ENCODE results near the gene PREP.
A peak's percentile ranks its signal among the peaks of the same experiment; 100 is the strongest.
"Not testable (repeated sequence)": the region's sequence is repeated elsewhere in the genome, so short reads cannot be mapped to it uniquely, and the experiment has no call there.

Gene PREP

DNA sequence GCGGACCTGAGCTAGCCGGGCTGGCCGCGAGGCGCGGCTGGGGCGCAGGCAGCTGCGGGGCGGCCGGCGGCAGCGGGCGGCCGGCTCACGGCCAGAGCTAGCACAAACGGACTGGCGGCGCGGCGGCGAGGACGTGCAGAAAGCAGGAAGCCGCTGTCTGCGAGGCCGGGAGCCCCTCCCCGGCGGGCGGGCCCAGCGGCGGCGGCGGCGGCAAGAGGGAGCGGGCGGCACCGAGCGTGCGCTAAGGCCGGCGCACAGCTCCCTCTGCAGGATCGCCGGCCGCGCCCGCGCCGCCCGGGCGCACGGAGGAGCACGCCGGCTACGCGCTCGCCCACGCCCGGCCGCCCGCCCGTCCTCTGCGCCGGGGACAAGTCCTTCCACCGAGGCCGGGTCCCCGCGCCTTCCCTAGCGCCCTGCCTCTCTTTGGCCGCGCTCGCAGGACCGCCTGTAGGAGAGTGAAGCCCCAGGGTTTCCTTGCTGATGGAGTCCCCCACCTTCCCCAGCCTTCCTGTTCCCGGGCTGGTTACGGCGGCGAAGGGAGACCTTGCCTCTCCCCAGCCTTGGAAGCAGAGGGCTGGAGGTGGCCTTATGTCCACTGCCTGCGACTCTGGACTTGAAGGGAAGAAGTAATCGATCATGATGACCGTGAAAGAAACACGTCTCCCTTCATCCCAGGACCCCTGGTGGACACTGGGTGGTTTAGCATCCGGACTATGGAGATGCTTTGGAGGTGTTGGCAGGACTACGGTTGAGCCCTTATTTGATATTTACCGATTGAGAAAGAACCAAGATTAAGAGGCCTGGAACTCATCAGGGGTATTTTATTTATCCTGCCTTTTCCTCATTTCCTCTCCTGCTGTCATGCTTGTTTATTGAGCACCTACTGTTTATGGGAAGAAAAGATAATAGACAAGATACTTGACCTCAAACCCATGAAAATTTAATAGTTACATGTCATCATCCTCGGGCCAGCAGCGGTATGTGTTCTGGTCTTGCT, at the start of gene PREP:
Gene PREP (minus strand): TSS at position 144 of the 997 bp plus-strand sequence. CDS start 191 bp downstream, outside the sequence.
- peak; percentile 56 to 84 (median 66) for DNase-seq

GRCh38 chr6:105452376-105452775, 49.5 kb upstream of the PREP start:
- DNase-seq = no peak

GRCh38 chr6:105449756-105450390, 47.0 kb upstream of the PREP start:
- DNase-seq = no peak

DNA sequence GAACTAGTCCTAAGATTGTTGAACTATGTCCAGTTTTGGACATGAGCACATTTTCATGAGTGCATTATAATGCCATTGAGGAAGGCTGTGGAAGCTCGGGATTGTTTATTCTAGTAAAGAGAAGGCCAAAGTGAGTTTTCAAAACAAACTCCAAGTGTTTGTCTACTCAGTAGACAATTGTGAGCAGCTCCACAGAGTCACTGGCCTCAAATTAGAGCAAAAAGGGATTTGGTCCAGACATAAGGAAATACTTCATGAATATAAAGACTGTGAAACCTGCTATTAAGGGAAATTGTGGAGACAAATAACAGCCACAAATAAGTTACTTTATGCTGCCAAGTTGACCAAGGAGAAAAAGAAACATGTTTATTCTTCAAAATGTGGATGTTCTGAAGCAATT, 42.6 kb upstream of the PREP start:
- no peak for DNase-seq

DNA sequence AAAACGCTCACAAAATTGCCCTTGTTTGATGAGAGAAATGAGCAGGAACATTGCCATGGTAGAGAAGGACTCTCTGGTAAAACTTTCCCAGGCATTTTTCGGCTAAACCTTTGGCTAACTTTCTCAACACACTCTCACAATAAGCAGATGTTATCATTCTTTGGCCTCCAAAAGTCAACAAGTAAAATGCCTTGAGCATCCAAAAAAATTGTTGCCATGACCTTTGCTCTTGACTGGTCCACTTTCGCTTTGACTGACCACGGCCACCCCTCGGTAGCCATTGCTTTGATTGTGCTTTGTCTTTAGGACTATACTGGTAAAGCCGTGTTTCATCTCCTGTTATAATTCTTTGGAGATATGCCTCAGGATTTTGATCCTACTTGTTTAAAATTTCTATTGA, 41.1 kb upstream of the PREP start:
- no peak for DNase-seq

DNA sequence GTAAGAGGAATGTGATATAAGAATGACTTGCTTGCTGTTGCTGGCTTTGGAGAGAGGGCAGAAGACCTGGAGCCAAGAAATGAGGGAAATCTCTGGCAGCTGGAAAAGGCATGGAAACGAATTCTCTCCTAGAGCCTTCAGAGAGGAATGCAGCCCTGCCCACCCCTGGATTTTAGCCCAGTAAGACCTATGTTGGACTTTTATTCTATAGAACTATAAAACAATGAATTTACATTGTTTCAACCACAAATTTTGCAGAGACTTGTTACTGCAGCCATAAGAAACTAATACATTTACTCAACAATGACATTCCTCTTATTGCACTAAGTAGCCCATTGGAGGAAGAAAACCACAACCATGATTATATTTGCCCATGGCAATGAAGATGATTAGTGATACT, 39.5 kb upstream of the PREP start:
- DNase-seq = no peak

DNA sequence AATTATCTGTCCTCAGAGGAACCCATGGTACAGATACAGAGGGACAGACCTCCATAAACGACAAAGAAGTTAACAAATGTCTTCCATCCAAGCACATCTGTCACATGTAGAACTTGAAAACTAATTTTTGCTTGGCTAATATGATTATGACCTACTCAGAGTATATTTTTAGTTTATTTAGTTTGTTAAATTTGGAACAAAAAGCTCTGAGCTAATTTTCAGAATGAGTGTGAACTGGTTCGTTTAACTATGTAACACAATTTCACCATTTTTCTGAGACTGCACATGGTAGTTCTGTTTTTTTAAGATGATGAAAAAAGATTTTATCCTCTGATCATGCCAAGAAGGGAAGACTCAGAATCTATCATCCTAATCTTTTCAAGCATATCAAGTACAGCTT, 34.4 kb upstream of the PREP start:
- DNase-seq = no peak

- DNase-seq = no peak
Observed at GRCh38 chr6:105433723-105434122, 30.8 kb upstream of the PREP start.

DNA sequence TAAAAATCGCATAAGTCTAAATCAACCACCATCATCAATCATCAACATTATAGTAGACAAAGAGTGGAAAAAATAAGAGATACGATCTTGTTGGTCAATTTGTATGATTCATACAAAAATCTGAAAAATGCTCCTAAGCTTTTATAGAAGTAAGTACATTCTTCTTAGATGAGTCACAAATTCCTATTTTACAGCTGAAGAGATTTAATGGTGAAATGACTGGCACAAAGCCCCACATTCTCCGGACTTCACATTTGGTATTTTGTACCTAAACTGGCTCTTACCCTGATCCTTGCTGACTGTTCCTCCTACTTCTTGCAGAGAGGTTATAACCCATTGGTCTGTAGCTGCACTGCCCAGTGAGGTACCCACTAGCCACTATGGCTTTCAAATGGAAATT, 29.9 kb upstream of the PREP start:
- no peak for DNase-seq

GRCh38 chr6:105431226-105431625, 28.3 kb upstream of the PREP start:
- peak in 2 of 6 experiments; percentile 12 to 34 for DNase-seq

- DNase-seq = no peak
Observed at GRCh38 chr6:105430685-105431084, 27.8 kb upstream of the PREP start.

- DNase-seq = no peak
Observed at GRCh38 chr6:105429676-105430075, 26.8 kb upstream of the PREP start.

DNA sequence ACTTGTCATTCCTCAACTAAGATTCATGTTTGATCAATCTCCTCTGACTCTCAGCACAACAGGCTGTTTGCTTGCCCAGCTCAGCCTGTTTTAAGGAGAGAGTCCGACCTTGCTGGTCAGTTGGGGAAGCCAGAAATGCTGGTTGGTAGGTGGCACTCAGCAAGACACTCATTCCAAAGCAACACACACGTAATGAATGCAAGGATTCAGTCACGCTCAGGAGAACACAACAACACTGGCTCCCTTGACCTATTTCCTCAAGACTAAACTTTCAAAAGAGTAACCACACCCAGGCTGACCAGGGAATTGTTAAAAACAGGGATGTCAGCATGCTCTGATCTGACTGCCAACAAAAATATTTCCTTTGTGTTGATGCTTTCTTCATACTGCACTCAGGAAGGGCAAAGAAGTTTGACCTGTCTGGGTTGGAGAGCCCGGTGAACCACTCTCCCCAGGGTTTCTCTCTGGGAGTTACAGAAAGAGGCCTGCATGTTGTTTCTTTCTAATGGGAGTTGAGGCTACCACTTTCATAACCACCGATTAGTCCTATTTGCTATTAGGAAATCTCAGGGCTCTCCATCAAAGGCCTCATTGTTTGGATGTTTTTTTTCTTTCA, 25.6 kb upstream of the PREP start:
- DNase-seq = no peak

DNA sequence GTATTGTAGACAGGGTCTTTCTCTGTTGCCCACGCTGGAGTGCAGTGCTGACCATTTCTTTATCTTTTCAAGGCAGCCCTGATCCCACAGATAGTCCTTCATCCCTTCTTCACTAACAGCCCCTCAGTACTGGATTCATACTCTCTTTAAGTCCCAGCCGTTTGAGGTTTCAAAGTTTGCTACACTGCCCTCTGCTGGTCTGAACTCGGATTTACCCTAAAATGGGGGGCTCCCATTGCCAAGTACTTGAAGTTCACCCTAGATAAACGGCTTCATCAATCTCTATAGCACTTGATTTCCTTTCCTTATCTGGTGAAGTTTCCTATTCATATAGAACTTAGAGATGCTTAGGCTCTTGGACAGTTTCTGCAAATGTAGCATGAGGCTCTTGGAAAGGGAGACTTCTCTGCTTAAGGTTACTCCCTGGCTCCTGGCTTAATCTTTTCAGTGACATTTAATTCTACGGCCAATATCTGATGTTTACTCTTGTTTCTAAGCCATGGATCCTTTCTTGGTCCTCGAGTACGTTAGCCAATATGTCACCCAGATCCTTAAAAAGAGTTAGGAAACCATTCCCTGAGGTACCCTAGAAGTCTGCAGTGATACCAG, 21.4 kb upstream of the PREP start:
- DNase-seq = peak; percentile 3 to 55 (median 26)

- DNase-seq = not testable (repeated sequence)
Observed at GRCh38 chr6:105416971-105417370, 14.1 kb upstream of the PREP start.

- DNase-seq = no peak
Observed at GRCh38 chr6:105409734-105410133, 6.9 kb upstream of the PREP start.

GRCh38 chr6:105402090-105402938, 568 bp downstream of the PREP start:
- DNase-seq = peak in 3 of 6 experiments; percentile 12 to 50 (median 14)

DNA sequence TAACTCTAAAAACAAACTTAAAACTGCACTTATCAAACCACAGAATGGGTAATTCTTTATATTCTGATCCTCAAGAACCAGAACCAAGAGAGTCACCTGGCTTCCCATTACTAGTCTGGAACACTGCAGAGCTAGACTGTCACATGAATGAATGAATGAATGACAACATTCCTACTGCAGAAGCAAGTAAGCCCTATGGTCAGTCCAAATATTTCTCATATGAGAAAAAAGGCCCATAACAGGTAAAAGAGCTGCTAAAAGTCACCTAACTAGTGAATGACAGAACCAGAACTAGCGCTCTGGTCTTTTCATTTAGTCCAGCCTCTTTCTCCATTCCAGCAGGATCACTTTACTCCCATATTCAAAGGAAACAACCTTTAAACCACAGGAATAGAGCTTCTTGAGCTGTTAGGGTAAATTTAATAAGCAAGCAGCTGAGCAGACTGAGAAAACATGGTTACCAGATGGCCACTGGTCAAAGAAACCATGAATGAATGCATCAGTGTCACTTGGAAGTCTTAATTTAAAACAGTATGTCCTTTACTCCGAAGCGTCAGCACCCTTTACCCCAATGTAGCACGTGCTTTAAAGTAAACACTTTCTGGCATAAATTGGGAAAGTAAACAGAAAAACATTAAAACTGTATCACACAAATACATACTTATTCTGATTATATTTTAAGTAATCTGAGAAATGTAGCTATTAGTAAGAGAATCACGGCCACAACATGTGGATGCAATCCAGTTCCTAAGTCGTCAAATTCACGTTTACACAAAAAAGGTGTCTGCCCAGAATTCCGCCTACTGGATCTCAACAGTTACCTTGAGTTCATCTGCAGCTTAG, 1.4 kb downstream of the PREP start:
- DNase-seq = no peak

DNA sequence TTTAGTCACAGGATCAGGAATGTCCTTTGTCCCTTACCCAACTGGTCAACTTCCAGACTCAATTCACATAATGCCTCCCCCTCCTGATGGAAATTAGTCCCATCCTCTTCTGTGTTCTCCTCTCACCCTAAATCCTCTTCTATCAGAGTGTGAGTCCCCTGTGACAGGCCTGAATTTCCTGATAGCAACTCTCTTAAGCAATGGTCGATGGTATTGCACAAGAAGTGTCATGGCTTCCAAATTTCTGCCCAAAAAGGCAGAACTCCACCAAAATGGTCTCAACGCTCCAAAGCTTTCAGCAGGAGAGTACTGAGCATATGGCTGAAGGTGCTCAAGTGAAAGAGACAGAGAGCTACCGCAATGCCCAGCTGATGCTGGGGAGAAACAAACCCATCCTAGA, 2.4 kb downstream of the PREP start:
- DNase-seq = no peak

DNA sequence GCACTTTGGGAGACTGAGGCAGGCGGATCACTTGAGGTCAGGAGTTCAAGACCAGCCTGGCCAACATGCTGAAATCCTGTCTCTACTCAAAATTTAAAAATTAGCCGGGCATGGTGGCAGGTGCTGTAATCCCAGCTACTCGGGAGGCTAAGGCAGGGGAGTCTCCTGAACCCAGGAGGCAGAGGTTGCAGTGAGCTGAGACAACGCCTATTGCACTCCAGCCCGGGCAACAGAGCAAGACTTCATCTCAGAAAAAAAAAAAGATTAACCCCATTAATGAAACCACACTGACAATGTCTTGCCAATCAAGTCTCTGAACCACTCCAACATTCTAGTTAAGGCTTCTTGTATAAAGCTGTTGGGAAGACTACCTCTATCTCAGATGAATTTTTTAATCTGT, 4.0 kb downstream of the PREP start:
- DNase-seq = no peak

- DNase-seq = no peak
Observed at GRCh38 chr6:105397987-105398386, 4.9 kb downstream of the PREP start.

All from stimulated activated naive CD4-positive, alpha-beta T cell (primary cell).